Stomach (tissue), 4 donors: ENCODE data around the gene KIAA0040.

ENCODE experiments used
- EP300 ChIP-seq: sonication (generic); formaldehyde crosslinking; IDR thresholded peaks from one replicate; pipeline ENCODE4 v1.6.1; 2017; ENCODE audit warnings: antibody characterized with exemption
- POLR2A ChIP-seq, 4 donors: fragments of 450-650 bp; IDR thresholded peaks; one replicate each; pipeline ENCODE4 v1.6.1; 2016; ENCODE audit warnings: antibody characterized with exemption in 4 of 4, control low read depth in 2 of 4, mild to moderate bottlenecking in 1 of 4, moderate library complexity in 1 of 4
- POLR2AphosphoS5 ChIP-seq, 3 donors: sonication (generic); formaldehyde crosslinking; IDR thresholded peaks; one replicate each; pipeline ENCODE4 v1.6.1; 2016; ENCODE audit warnings: antibody characterized with exemption in 3 of 3
- TF ChIP-seq, protein P1 (sequence below), 7 experiments: fragments of 450-650 bp in 4 of 7; fragments of 200-600 bp in 3 of 7; sonication (generic) in 3 of 7; IDR thresholded peaks; one replicate each; pipeline ENCODE4 v1.5.1; 2016 to 2019; ENCODE audit warnings: antibody characterized with exemption in 7 of 7, control low read depth in 2 of 7, mild to moderate bottlenecking in 1 of 7

DNA sequence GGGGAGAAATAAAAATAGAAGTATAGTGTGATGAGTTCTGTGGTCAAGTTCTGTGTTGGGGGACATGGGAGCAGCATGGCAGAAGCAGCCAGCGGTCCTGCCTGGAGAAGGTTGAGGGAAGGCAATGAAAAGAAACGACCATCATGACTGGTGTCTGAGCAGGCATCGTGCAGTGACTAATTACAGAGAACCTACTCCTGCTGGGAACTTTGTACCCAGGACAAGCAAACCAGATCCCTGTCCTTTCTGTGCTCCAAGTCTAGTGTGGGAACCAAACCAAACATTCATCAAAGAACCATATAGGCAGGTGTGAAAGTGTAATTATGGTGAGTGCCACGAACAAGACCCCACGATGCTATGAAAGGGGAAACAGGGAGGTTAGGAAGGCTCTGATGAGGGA, 25.8 kb downstream of the KIAA0040 start:
- TF ChIP-seq, protein P1, sequence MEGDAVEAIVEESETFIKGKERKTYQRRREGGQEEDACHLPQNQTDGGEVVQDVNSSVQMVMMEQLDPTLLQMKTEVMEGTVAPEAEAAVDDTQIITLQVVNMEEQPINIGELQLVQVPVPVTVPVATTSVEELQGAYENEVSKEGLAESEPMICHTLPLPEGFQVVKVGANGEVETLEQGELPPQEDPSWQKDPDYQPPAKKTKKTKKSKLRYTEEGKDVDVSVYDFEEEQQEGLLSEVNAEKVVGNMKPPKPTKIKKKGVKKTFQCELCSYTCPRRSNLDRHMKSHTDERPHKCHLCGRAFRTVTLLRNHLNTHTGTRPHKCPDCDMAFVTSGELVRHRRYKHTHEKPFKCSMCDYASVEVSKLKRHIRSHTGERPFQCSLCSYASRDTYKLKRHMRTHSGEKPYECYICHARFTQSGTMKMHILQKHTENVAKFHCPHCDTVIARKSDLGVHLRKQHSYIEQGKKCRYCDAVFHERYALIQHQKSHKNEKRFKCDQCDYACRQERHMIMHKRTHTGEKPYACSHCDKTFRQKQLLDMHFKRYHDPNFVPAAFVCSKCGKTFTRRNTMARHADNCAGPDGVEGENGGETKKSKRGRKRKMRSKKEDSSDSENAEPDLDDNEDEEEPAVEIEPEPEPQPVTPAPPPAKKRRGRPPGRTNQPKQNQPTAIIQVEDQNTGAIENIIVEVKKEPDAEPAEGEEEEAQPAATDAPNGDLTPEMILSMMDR (IDR thresholded peaks at IDR 0.05): no peak
- TF ChIP-seq POLR2A (IDR thresholded peaks at IDR 0.05): no peak
- no peak for TF ChIP-seq POLR2AphosphoS5 (IDR thresholded peaks at IDR 0.05)
- no peak for TF ChIP-seq EP300
